ENCODE results near the gene TNFRSF19. TPM values are rescaled to one million over a fixed set of nuclear protein-coding genes. Genes with fewer than 3 reads are reported as not detected.

The TNFRSF19 gene
- total RNA-seq, 1 experiment from 2014 or later: 63.4 TPM

- H3K27ac Mint-ChIP-seq (ENCODE audit: unreplicated experiment): peak overlapping the region; percentile 87
- H3K4me3 Mint-ChIP-seq (ENCODE audit: unreplicated experiment): peak overlapping the region; percentile 52
- H3K9me3 Mint-ChIP-seq (ENCODE audit: unreplicated experiment): no peaks in the 10 kb centered on the region
- BruUV-seq (replicated peaks): no TSS peak
- no peaks in the 10 kb centered on the region for H3K9me3 ChIP-seq
- DNase-seq: peak; percentile 72 to 76
- H3K36me3 Mint-ChIP-seq (ENCODE audit: insufficient read depth, unreplicated experiment): peaks cover 65% of the 10 kb centered on the region
- 0 out of 2 replicates have a peak, but pooled peaks cover 2% of the 10 kb centered on the region for H3K36me3 ChIP-seq (ENCODE audit: control insufficient read depth, insufficient read depth, low read length)
- no peak for TF ChIP-seq CTCF (IDR thresholded peaks at IDR 0.05; ENCODE audit: insufficient read depth in 1 of 2, low read depth in 1 of 2, low read length in 1 of 2, severe bottlenecking in 1 of 2, unreplicated experiment in 1 of 2)
- POLR2A ChIA-PET: interaction anchor here (1.0 kb wide), 1 partner anchor 10 kb away, joined by 3 read pairs; no protein-coding TSS in a partner anchor
- no peaks in the 10 kb centered on the region for H3K27me3 ChIP-seq (replicated peaks; ENCODE audit: control insufficient read depth, insufficient read depth, low read length)
- intact Hi-C loops (cut with micrococcal nuclease; ENCODE audit: unreplicated experiment): loop anchor here (1.0 to 5.0 kb wide), 5 partner anchors 9 to 112 kb away; no protein-coding TSS in a partner anchor
- CTCF ChIA-PET: interaction anchor here (0.6 to 2.8 kb wide), 7 partner anchors 9 to 1847 kb away, joined by 3 to 20 read pairs (median 4); partner anchors contain the start of gene TNFRSF19
- no peak overlapping the region for H3K4me3 ChIP-seq (ENCODE audit: low read depth, low read length)
- H3K4me1 Mint-ChIP-seq (ENCODE audit: low read depth, unreplicated experiment): peaks cover 47% of the 10 kb centered on the region
- peaks cover 76% of the 10 kb centered on the region for H3K4me1 ChIP-seq
- H3K27me3 Mint-ChIP-seq (ENCODE audit: insufficient read depth, unreplicated experiment): no peaks in the 10 kb centered on the region
Measured at GRCh38 chr13:23630349-23631093, 60.3 kb downstream of the TNFRSF19 start.

- no TSS peak for BruUV-seq (replicated peaks)
- no peaks in the 10 kb centered on the region for H3K27me3 Mint-ChIP-seq (ENCODE audit: insufficient read depth, unreplicated experiment)
- Histone ChIP-seq H3K4me1 (peaks cover 76% of the 10 kb centered on the region), H3K27me3 (replicated peaks; ENCODE audit: control insufficient read depth, insufficient read depth, low read length) (no peaks in the 10 kb centered on the region), H3K36me3 (ENCODE audit: control insufficient read depth, insufficient read depth, low read length) (0 out of 2 replicates have a peak, but pooled peaks cover 2% of the 10 kb centered on the region), H3K9me3 (no peaks in the 10 kb centered on the region), H3K4me3 (ENCODE audit: low read depth, low read length) (no peak overlapping the region)
- DNase-seq: no peak
- H3K36me3 Mint-ChIP-seq (ENCODE audit: insufficient read depth, unreplicated experiment): peaks cover 65% of the 10 kb centered on the region
- no peaks in the 10 kb centered on the region for H3K9me3 Mint-ChIP-seq (ENCODE audit: unreplicated experiment)
- no peak for TF ChIP-seq CTCF (IDR thresholded peaks at IDR 0.05; ENCODE audit: insufficient read depth in 1 of 2, low read depth in 1 of 2, low read length in 1 of 2, severe bottlenecking in 1 of 2, unreplicated experiment in 1 of 2)
- peak overlapping the region; percentile 81 for H3K27ac Mint-ChIP-seq (ENCODE audit: unreplicated experiment)
- H3K4me3 Mint-ChIP-seq (ENCODE audit: unreplicated experiment): no peak overlapping the region
- intact Hi-C loops (cut with micrococcal nuclease; ENCODE audit: unreplicated experiment): loop anchor here (5.0 kb wide), 1 partner anchor 111 kb away; no protein-coding TSS in a partner anchor
- ChIA-PET CTCF (interaction anchor here (0.9 to 2.8 kb wide), 4 partner anchors 10 to 597 kb away, joined by 3 to 20 read pairs (median 10); no protein-coding TSS in a partner anchor), POLR2A (no interaction called here)
- H3K4me1 Mint-ChIP-seq (ENCODE audit: low read depth, unreplicated experiment): peaks cover 53% of the 10 kb centered on the region
Measured at GRCh38 chr13:23631311-23632047, 61.3 kb downstream of the TNFRSF19 start.

- BruUV-seq (replicated peaks): no TSS peak
- no peaks in the 10 kb centered on the region for H3K27me3 ChIP-seq (replicated peaks; ENCODE audit: control insufficient read depth, insufficient read depth, low read length)
- ChIA-PET CTCF (interaction anchor here (0.9 to 2.8 kb wide), 2 partner anchors 53 to 110 kb away, joined by 3 to 18 read pairs; no protein-coding TSS in a partner anchor), POLR2A (no interaction called here)
- peak overlapping the region; percentile 81 for H3K27ac Mint-ChIP-seq (ENCODE audit: unreplicated experiment)
- H3K4me1 Mint-ChIP-seq (ENCODE audit: low read depth, unreplicated experiment): peaks cover 54% of the 10 kb centered on the region
- H3K36me3 ChIP-seq (ENCODE audit: control insufficient read depth, insufficient read depth, low read length): 0 out of 2 replicates have a peak, but pooled peaks cover 2% of the 10 kb centered on the region
- H3K4me1 ChIP-seq: peaks cover 76% of the 10 kb centered on the region
- TF ChIP-seq CTCF (IDR thresholded peaks at IDR 0.05; ENCODE audit: insufficient read depth in 1 of 2, low read depth in 1 of 2, low read length in 1 of 2, severe bottlenecking in 1 of 2, unreplicated experiment in 1 of 2): no peak
- intact Hi-C loops (cut with micrococcal nuclease; ENCODE audit: unreplicated experiment): loop anchor here (5.0 kb wide), 1 partner anchor 110 kb away; no protein-coding TSS in a partner anchor
- no peaks in the 10 kb centered on the region for H3K9me3 Mint-ChIP-seq (ENCODE audit: unreplicated experiment)
- H3K4me3 Mint-ChIP-seq (ENCODE audit: unreplicated experiment): peak overlapping the region; percentile 30
- H3K4me3 ChIP-seq (ENCODE audit: low read depth, low read length): no peak overlapping the region
- peak in 1 of 2 experiments; percentile 49 for DNase-seq
- no peaks in the 10 kb centered on the region for H3K9me3 ChIP-seq
- no peaks in the 10 kb centered on the region for H3K27me3 Mint-ChIP-seq (ENCODE audit: insufficient read depth, unreplicated experiment)
- peaks cover 65% of the 10 kb centered on the region for H3K36me3 Mint-ChIP-seq (ENCODE audit: insufficient read depth, unreplicated experiment)
Measured at GRCh38 chr13:23632048-23632582, 61.9 kb downstream of the TNFRSF19 start.
